ENCODE data around the gene ABTB2. TPM values are rescaled to one million over a fixed set of nuclear protein-coding genes. Genes with fewer than 3 reads are reported as not detected.

The ABTB2 gene
- polyA plus RNA-seq, 1 donor (not counting 4 experiments of a cell fraction or from before 2014, with no cell fraction given) = 1.0 TPM

GRCh38 chr11:34161361-34161760, 196.4 kb downstream of the ABTB2 start:
- FAIRE-seq = no peak
- no peak for DNase-seq (ENCODE audit: low read depth, low spot score)
- H3K36me3 ChIP-seq (ENCODE audit: control insufficient read depth in 2 of 2, extremely low read depth in 1 of 2, insufficient read depth in 2 of 2, low read length in 2 of 2) = peaks cover 0 to 2% of the 10 kb centered on the region in 2 experiments
- no peak overlapping the region for H2AFZ ChIP-seq (ENCODE audit: control insufficient read depth, low read length)
- no peaks in the 10 kb centered on the region for H4K20me1 ChIP-seq (ENCODE audit: control insufficient read depth, extremely low read depth, insufficient read depth, low read length)
- no peaks in the 10 kb centered on the region for H3K27me3 ChIP-seq (ENCODE audit: control insufficient read depth, extremely low read depth, insufficient read depth, low read length)
- H3K4me3 ChIP-seq (ENCODE audit: control insufficient read depth in 2 of 3, extremely low read depth in 1 of 3, insufficient read depth in 2 of 3, low read depth in 1 of 3, low read length in 3 of 3) = no peak overlapping the region
- no peaks in the 10 kb centered on the region for H3K9me3 ChIP-seq (ENCODE audit: control insufficient read depth, low read depth, low read length)
- no peak overlapping the region for H3K9ac ChIP-seq (ENCODE audit: control insufficient read depth, extremely low read depth, insufficient read depth, low read length)
- no peaks in the 10 kb centered on the region for H3K79me2 ChIP-seq (ENCODE audit: control insufficient read depth, insufficient read depth, low read length)
- H3K9me1 ChIP-seq (ENCODE audit: control insufficient read depth, extremely low read depth, insufficient read depth, low read length) = no peaks in the 10 kb centered on the region
- TF ChIP-seq CTCF (optimal IDR thresholded peaks at IDR 0.05 in 1 of 3, IDR thresholded peaks at IDR 0.05 in 1 of 3, conservative IDR thresholded peaks at IDR 0.05 in 1 of 3; ENCODE audit: extremely low read depth in 1 of 3, insufficient read depth in 2 of 3, low read length in 3 of 3) (no peak), EZH2 (IDR thresholded peaks at IDR 0.05; ENCODE audit: low read length) (no peak)
- dilution Hi-C loops (cut with MboI; ENCODE audit: extremely low pct_ligation_motif_present, low sequenced_read_pairs) = no loop called here
- H3K4me2 ChIP-seq (ENCODE audit: control insufficient read depth, extremely low read depth, insufficient read depth, low read depth, low read length) = no peak overlapping the region
- H3K4me1 ChIP-seq (ENCODE audit: control insufficient read depth, extremely low read depth, insufficient read depth, low read length) = peaks cover 9% of the 10 kb centered on the region
- no peak overlapping the region for H3K27ac ChIP-seq (ENCODE audit: control insufficient read depth, insufficient read depth, low read length)

GRCh38 chr11:34160791-34161190, 197.0 kb downstream of the ABTB2 start:
- Histone ChIP-seq H4K20me1 (ENCODE audit: control insufficient read depth, extremely low read depth, insufficient read depth, low read length) (no peaks in the 10 kb centered on the region), H3K9me3 (ENCODE audit: control insufficient read depth, low read depth, low read length) (no peaks in the 10 kb centered on the region), H3K9me1 (ENCODE audit: control insufficient read depth, extremely low read depth, insufficient read depth, low read length) (no peaks in the 10 kb centered on the region), H3K4me2 (ENCODE audit: control insufficient read depth, extremely low read depth, insufficient read depth, low read depth, low read length) (no peak overlapping the region), H3K79me2 (ENCODE audit: control insufficient read depth, insufficient read depth, low read length) (no peaks in the 10 kb centered on the region), H2AFZ (ENCODE audit: control insufficient read depth, low read length) (no peak overlapping the region), H3K4me1 (ENCODE audit: control insufficient read depth, extremely low read depth, insufficient read depth, low read length) (peaks cover 3% of the 10 kb centered on the region), H3K9ac (ENCODE audit: control insufficient read depth, extremely low read depth, insufficient read depth, low read length) (no peak overlapping the region), H3K4me3 (ENCODE audit: control insufficient read depth in 2 of 3, extremely low read depth in 1 of 3, insufficient read depth in 2 of 3, low read depth in 1 of 3, low read length in 3 of 3) (no peak overlapping the region), H3K36me3 (ENCODE audit: control insufficient read depth in 2 of 2, extremely low read depth in 1 of 2, insufficient read depth in 2 of 2, low read length in 2 of 2) (peaks cover 1 to 4% of the 10 kb centered on the region in 2 experiments), H3K27ac (ENCODE audit: control insufficient read depth, insufficient read depth, low read length) (no peak overlapping the region), H3K27me3 (ENCODE audit: control insufficient read depth, extremely low read depth, insufficient read depth, low read length) (no peaks in the 10 kb centered on the region)
- dilution Hi-C loops (cut with MboI; ENCODE audit: extremely low pct_ligation_motif_present, low sequenced_read_pairs) = no loop called here
- no peak for DNase-seq (ENCODE audit: low read depth, low spot score)
- FAIRE-seq = no peak
- no peak for TF ChIP-seq EZH2 (IDR thresholded peaks at IDR 0.05; ENCODE audit: low read length)
- no peak for TF ChIP-seq CTCF (optimal IDR thresholded peaks at IDR 0.05 in 1 of 3, IDR thresholded peaks at IDR 0.05 in 1 of 3, conservative IDR thresholded peaks at IDR 0.05 in 1 of 3; ENCODE audit: extremely low read depth in 1 of 3, insufficient read depth in 2 of 3, low read length in 3 of 3)

Measured in keratinocyte (primary cell).